ENCODE measurements around the gene THYN1.
A peak's percentile ranks its signal among the peaks of the same experiment; 100 is the strongest.

THYN1 gene

GRCh38 chr11:134248910-134249480 lies 4.2 kb downstream of the THYN1 start:
- no peak for DNase-seq (ENCODE audit: low spot score)

- DNase-seq (ENCODE audit: low spot score) = no peak
These were observed 6.5 kb downstream of the THYN1 start for GRCh38 chr11:134246678-134247077.

GRCh38 chr11:134246100-134246499 lies 7.1 kb downstream of the THYN1 start:
- no peak for DNase-seq (ENCODE audit: low spot score)

- DNase-seq (ENCODE audit: low spot score) = no peak
These were observed 7.7 kb downstream of the THYN1 start for GRCh38 chr11:134245434-134245833.

- no peak for DNase-seq (ENCODE audit: low spot score)
These were observed 8.6 kb downstream of the THYN1 start for GRCh38 chr11:134244593-134244992.

GRCh38 chr11:134243913-134244312 lies 9.2 kb downstream of the THYN1 start:
- no peak for DNase-seq (ENCODE audit: low spot score)

GRCh38 chr11:134242376-134242775 lies 10.8 kb downstream of the THYN1 start:
- DNase-seq (ENCODE audit: low spot score) = no peak

- no peak for DNase-seq (ENCODE audit: low spot score)
These were observed 12.6 kb downstream of the THYN1 start for GRCh38 chr11:134240592-134240991.

- no peak for DNase-seq (ENCODE audit: low spot score)
These were observed 14.2 kb downstream of the THYN1 start for GRCh38 chr11:134238956-134239355.

- DNase-seq (ENCODE audit: low spot score) = no peak
These were observed 15.6 kb downstream of the THYN1 start for GRCh38 chr11:134237557-134237922.

- no peak for DNase-seq (ENCODE audit: low spot score)
These were observed 16.2 kb downstream of the THYN1 start for GRCh38 chr11:134236834-134237556.

- DNase-seq (ENCODE audit: low spot score) = no peak
These were observed 17.8 kb downstream of the THYN1 start for GRCh38 chr11:134235399-134235798.

- no peak for DNase-seq (ENCODE audit: low spot score)
These were observed 19.4 kb downstream of the THYN1 start for GRCh38 chr11:134233729-134234179.

GRCh38 chr11:134231958-134232659 lies 21.0 kb downstream of the THYN1 start:
- no peak for DNase-seq (ENCODE audit: low spot score)

GRCh38 chr11:134230339-134230738 lies 22.8 kb downstream of the THYN1 start:
- no peak for DNase-seq (ENCODE audit: low spot score)

GRCh38 chr11:134229126-134229790 lies 23.9 kb downstream of the THYN1 start:
- no peak for DNase-seq (ENCODE audit: low spot score)

GRCh38 chr11:134228625-134229024 lies 24.5 kb downstream of the THYN1 start:
- DNase-seq (ENCODE audit: low spot score) = no peak

GRCh38 chr11:134226806-134227325 lies 26.3 kb downstream of the THYN1 start:
- DNase-seq (ENCODE audit: low spot score) = no peak

GRCh38 chr11:134224710-134225664 lies 28.2 kb downstream of the THYN1 start:
- DNase-seq (ENCODE audit: low spot score) = no peak

- peak; percentile 93 for DNase-seq (ENCODE audit: low spot score)
These were observed 29.1 kb downstream of the THYN1 start, which contains the start of the genes NCAPD3 and VPS26B for GRCh38 chr11:134223836-134224709. TSS of gene NCAPD3 (minus strand) at chr11:134223967. CDS start at chr11:134223926, 41 bp downstream. TSS of gene VPS26B (plus strand) at chr11:134224671. CDS start at chr11:134225123, 452 bp downstream.

All from COLO829 (cell line).